Measurements from ENCODE around the gene DEXI. TPM values are rescaled to one million over a fixed set of nuclear protein-coding genes. Genes with fewer than 3 reads are reported as not detected.

Gene DEXI
- total and polyA plus RNA-seq, 9 of the 15 experiments (the other 6 are each of a cell fraction or from before 2014, with no cell fraction given): 2.9 to 40.1 (median 22.0) TPM

GRCh38 chr16:10944249-10945064 lies 2.2 kb upstream of the DEXI start, which contains the start of gene CLEC16A (continued):
- TF ChIP-seq ZNF512 (tag; IDR thresholded peaks at IDR 0.05) (no peak), HOMEZ (CRISPR knock-in tag; IDR thresholded peaks at IDR 0.05) (no peak), JUNB (CRISPR knock-in tag; conservative IDR thresholded peaks at IDR 0.05) (no peak), ZNF449 (CRISPR knock-in tag; IDR thresholded peaks at IDR 0.05) (no peak), SREBF2 (CRISPR knock-in tag; IDR thresholded peaks at IDR 0.05) (no peak), ZNF274 (IDR thresholded peaks at IDR 0.05; ENCODE audit: borderline replicate concordance, low read depth, low read length) (no peak), HLTF (IDR thresholded peaks at IDR 0.05) (no peak), HCFC1 (IDR thresholded peaks at IDR 0.05; ENCODE audit: low read depth, low read length) (peak; percentile 100), HDAC6 (IDR thresholded peaks at IDR 0.05; ENCODE audit: low read depth, low read length) (no peak), ZBTB7A (IDR thresholded peaks at IDR 0.05; ENCODE audit: borderline replicate concordance, control insufficient read depth, low read depth, low read length) (peak; percentile 75; the same call in 1 of the 2 replicates), ZNF655 (CRISPR knock-in tag; IDR thresholded peaks at IDR 0.05) (no peak), HDGF (IDR thresholded peaks at IDR 0.05) (no peak), NBN (IDR thresholded peaks at IDR 0.05; ENCODE audit: low read depth) (no peak; the same call in 1 of the 2 replicates), OTX1 (CRISPR knock-in tag; IDR thresholded peaks at IDR 0.05) (no peak), PURB (CRISPR knock-in tag; IDR thresholded peaks at IDR 0.05; ENCODE audit: low read depth) (no peak), GABPA (tag; conservative IDR thresholded peaks at IDR 0.05; ENCODE audit: low read depth) (peak; percentile 90), ZNF696 (CRISPR knock-in tag; conservative IDR thresholded peaks at IDR 0.05) (no peak)
- TF ChIP-seq, protein P1, sequence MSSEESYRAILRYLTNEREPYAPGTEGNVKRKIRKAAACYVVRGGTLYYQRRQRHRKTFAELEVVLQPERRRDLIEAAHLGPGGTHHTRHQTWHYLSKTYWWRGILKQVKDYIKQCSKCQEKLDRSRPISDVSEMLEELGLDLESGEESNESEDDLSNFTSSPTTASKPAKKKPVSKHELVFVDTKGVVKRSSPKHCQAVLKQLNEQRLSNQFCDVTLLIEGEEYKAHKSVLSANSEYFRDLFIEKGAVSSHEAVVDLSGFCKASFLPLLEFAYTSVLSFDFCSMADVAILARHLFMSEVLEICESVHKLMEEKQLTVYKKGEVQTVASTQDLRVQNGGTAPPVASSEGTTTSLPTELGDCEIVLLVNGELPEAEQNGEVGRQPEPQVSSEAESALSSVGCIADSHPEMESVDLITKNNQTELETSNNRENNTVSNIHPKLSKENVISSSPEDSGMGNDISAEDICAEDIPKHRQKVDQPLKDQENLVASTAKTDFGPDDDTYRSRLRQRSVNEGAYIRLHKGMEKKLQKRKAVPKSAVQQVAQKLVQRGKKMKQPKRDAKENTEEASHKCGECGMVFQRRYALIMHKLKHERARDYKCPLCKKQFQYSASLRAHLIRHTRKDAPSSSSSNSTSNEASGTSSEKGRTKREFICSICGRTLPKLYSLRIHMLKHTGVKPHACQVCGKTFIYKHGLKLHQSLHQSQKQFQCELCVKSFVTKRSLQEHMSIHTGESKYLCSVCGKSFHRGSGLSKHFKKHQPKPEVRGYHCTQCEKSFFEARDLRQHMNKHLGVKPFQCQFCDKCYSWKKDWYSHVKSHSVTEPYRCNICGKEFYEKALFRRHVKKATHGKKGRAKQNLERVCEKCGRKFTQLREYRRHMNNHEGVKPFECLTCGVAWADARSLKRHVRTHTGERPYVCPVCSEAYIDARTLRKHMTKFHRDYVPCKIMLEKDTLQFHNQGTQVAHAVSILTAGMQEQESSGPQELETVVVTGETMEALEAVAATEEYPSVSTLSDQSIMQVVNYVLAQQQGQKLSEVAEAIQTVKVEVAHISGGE (CRISPR knock-in tag; IDR thresholded peaks at IDR 0.05): peak in 1 of 3 experiments; percentile 77; a peak in 2 of 6 replicates

Data from K562 (cell line).